A673 (cell line): ENCODE data around the gene CLCF1.

Experiments used
- EZH2 ChIP-seq: fragments of 200-600 bp; sonication (generic); IDR thresholded peaks from 2 replicates; pipeline ENCODE4 v1.6.1; 2017; ENCODE audit warnings: borderline replicate concordance, low read depth, mild to moderate bottlenecking, mixed read lengths, antibody characterized with exemption, low read length; ENCODE audit not compliant: poor library complexity, severe bottlenecking
- TF ChIP-seq, protein P1 (sequence below): fragments of 300-800, 200-600 bp; sonication (generic); conservative IDR thresholded peaks from 2 replicates; pipeline ENCODE4 v1.5.1; 2017; ENCODE audit warnings: low read depth, mild to moderate bottlenecking, antibody characterized with exemption, low read length, moderate library complexity, mixed read lengths

DNA sequence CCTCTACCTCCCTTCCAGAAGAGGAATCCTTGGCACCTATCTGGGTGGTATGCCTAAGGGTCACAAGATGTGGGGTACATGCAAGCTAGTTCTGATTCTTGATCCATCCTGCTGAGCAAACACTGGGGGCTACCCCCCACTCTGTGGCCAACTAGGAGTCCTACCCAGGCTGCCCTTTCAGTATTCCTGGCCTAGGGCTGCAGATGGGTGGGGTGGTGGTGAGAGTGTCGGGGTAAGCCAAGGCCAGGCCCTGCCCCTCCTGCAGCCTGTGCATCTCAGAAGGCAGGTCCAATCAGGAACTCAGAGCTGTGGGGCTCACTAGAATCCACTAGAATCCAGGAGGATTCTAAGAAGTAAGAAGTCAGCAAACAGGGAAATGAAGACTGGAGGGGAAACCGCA is 59.2 kb downstream of the CLCF1 start:
- TF ChIP-seq, protein P1, sequence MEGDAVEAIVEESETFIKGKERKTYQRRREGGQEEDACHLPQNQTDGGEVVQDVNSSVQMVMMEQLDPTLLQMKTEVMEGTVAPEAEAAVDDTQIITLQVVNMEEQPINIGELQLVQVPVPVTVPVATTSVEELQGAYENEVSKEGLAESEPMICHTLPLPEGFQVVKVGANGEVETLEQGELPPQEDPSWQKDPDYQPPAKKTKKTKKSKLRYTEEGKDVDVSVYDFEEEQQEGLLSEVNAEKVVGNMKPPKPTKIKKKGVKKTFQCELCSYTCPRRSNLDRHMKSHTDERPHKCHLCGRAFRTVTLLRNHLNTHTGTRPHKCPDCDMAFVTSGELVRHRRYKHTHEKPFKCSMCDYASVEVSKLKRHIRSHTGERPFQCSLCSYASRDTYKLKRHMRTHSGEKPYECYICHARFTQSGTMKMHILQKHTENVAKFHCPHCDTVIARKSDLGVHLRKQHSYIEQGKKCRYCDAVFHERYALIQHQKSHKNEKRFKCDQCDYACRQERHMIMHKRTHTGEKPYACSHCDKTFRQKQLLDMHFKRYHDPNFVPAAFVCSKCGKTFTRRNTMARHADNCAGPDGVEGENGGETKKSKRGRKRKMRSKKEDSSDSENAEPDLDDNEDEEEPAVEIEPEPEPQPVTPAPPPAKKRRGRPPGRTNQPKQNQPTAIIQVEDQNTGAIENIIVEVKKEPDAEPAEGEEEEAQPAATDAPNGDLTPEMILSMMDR: no peak
- no peak for TF ChIP-seq EZH2
